Ascending aorta (tissue), 2 donors: ENCODE results near the gene PLA2G2C. TPM values are rescaled to one million over a fixed set of nuclear protein-coding genes. Genes with fewer than 3 reads are reported as not detected.

Experiments used
- DNase-seq, 2 donors: peaks; one replicate each; pipeline ENCODE4 v3.0.0-alpha.2; 2019; ENCODE audit warnings: low spot score in 2 of 2
- H3K27ac ChIP-seq, 2 donors: fragments of 200-600 bp; sonication (generic); one replicate each; pipeline ENCODE4 v1.5.1; 2016 to 2017; ENCODE audit warnings: mild to moderate bottlenecking in 1 of 2
- H3K27me3 ChIP-seq: fragments of 200-600 bp; sonication (generic); one replicate; pipeline ENCODE4 v1.5.1; 2017
- H3K36me3 ChIP-seq, 2 donors: fragments of 200-600 bp; sonication (generic); one replicate each; pipeline ENCODE4 v1.5.1; 2016
- H3K4me1 ChIP-seq, 2 donors: fragments of 200-600 bp; sonication (generic); one replicate each; pipeline ENCODE4 v1.5.1; 2016 to 2017; ENCODE audit warnings: mild to moderate bottlenecking in 1 of 2
- H3K4me3 ChIP-seq, 2 donors: fragments of 200-600 bp; sonication (generic); one replicate each; pipeline ENCODE4 v1.5.1; 2016 to 2017; ENCODE audit warnings: mild to moderate bottlenecking in 1 of 2
- H3K9me3 ChIP-seq, 2 donors: fragments of 200-600 bp; sonication (generic); one replicate each; pipeline ENCODE4 v1.5.1; 2016
- CTCF ChIP-seq, 3 experiments: fragments of 200-600 bp in 2 of 3; fragments of 450-650 bp in 1 of 3; sonication (generic) in 2 of 3; IDR thresholded peaks; one replicate each; pipeline ENCODE4 v1.5.1; 2016 to 2019; ENCODE audit warnings: antibody characterized with exemption in 3 of 3, mild to moderate bottlenecking in 1 of 3, moderate library complexity in 1 of 3
- intact Hi-C: fragments of 100-400 bp; cut with DNase I; formaldehyde crosslinking; loops from one replicate; pipeline ENCODE4 v1.15.1; 2023
- total RNA-seq: library from RNA; depleted of rRNA; stranded (reverse); fragments of >200 nt; gene quantifications from one replicate; pipeline ENCODE4 v1.1.0, GENCODE V29; 2016

The PLA2G2C gene
- total RNA-seq, 1 donor from 2014 or later, result not detected

DNA sequence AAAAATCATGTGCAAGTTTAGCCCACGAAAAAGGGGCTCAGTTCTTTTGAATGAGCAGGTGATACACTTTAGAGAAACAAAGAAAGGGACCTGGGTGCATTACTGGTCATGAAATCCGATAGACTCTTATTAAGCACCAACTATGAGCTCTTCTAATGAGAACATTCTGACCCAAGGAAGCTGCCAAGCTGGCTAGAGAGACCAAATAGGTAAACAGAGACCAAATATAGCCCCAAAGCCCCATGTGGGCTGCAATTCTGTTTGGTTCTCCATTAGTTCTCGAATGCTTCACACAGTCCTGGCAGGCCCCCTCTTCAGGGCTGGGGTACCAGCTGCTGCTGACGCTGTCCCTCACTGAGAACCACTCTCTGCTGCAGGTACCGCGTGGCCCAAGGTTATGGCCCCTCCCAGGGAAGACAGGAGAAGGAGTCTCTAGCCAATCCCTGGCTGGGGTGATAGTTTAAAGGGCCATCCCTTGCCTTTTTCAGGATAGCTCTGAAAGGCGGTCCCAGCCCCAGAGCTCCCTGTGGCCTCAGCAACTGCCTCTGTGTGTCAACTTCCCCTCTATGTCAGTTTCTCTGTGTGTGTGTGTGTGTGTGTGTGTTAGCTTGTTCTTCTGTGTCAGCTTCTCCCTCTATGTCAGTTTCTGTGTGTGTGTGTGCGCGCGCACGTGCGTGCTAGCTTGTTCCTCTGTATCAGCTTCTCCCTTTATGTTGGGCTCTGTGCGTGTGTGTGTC is 7.5 kb downstream of the PLA2G2C start:
- Histone ChIP-seq H3K27me3 (no peaks in the 10 kb centered on the region), H3K36me3 (no peaks in the 10 kb centered on the region), H3K27ac (no peak overlapping the region), H3K4me1 (no peaks in the 10 kb centered on the region), H3K9me3 (no peaks in the 10 kb centered on the region), H3K4me3 (no peak overlapping the region)
- no peak for TF ChIP-seq CTCF (IDR thresholded peaks at IDR 0.05)
- DNase-seq, result no peak
- intact Hi-C loops, result no loop called here

DNA sequence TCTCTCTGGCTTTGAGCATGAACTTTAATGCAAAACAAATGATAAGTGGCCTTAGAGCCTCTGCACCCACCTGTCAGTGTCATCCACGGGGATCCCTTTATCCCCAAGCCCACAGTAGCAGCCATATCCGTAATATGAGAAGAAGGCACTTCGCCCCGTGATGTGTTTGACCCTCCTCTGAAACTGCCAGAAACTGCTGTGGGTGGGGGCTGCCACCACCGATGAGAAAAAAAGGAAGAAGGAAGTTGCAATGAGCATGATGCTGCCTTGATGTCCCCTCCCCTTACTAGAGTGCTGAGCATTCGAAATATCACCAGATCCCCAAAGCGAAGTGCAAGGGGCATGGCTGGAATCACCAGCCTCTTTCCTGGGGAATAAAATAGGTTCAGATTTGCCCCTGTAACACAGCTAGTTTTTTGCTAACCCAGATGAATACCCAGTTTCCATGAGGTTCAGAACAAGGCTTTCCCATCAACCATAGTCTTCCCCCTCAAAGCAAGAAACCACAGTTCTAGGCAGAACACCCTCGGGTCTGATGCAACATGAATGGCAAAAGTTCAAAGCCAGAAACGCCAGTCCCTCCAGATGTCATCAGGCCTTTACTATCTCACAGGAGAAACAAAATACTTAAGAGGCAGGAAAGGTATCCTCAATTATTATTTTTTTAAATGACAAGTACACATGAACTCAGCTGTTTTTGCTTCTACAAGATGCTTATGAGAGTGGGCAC is 11.2 kb downstream of the PLA2G2C start:
- no peaks in the 10 kb centered on the region for H3K27me3 ChIP-seq
- H3K27ac ChIP-seq, result no peak overlapping the region
- no peak overlapping the region for H3K4me3 ChIP-seq
- no peaks in the 10 kb centered on the region for H3K36me3 ChIP-seq
- no peak for TF ChIP-seq CTCF (IDR thresholded peaks at IDR 0.05)
- H3K9me3 ChIP-seq, result no peaks in the 10 kb centered on the region
- H3K4me1 ChIP-seq, result no peaks in the 10 kb centered on the region
- no peak for DNase-seq
- intact Hi-C loops, result no loop called here

DNA sequence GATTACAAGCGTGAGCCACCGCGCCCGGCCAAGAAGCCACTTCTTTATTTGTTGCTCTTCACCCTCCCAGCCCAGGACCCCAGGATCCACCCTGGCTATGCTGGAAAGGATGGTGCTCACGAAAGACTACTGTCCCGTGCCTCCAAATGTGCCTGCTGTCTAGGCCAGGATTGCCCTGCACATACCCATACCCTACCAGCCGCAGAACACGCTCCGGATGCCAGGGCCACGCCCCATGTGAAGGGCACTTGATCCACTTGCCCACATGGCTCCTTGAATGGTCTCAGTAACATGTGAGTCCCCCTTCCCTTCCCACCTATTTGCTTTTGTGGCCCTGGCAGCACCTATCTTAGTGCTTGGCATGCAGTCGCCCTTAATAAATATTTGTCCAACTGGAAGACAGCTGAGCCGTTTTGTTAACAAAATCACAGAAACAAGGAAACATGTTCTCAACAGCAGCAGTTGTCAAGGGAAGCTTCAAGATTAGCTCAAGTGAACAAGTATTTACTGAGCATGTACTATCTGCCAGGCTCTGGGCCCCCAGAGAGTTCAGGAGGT is 14.2 kb downstream of the PLA2G2C start:
- Histone ChIP-seq H3K4me1 (no peaks in the 10 kb centered on the region), H3K36me3 (no peaks in the 10 kb centered on the region), H3K9me3 (no peaks in the 10 kb centered on the region), H3K27me3 (no peaks in the 10 kb centered on the region), H3K4me3 (no peak overlapping the region), H3K27ac (no peak overlapping the region)
- no peak for TF ChIP-seq CTCF (IDR thresholded peaks at IDR 0.05)
- DNase-seq, result no peak
- intact Hi-C loops, result no loop called here

DNA sequence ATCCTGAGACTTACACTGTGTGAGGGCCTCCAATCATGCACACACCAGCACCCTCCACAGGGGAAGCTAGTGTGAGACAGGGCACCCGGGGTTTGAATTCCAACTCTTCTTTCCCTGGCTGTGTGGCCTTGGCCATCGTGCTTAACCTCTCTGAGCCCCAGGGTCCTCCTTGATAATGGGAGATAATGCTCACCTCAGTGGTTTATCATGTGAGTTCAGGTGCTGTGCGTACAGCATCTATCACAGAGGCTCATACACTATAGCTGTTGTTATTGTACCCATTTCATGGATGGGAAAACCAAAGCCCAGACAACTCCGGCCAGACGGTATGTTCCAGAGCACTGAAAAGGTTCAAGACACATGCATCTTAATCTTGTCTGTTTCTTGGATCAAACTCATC is 16.4 kb downstream of the PLA2G2C start:
- Histone ChIP-seq H3K27ac (no peak overlapping the region), H3K4me1 (no peaks in the 10 kb centered on the region), H3K36me3 (no peaks in the 10 kb centered on the region), H3K27me3 (no peaks in the 10 kb centered on the region), H3K4me3 (no peak overlapping the region), H3K9me3 (no peaks in the 10 kb centered on the region)
- intact Hi-C loops, result no loop called here
- no peak for DNase-seq
- TF ChIP-seq CTCF (IDR thresholded peaks at IDR 0.05), result no peak

DNA sequence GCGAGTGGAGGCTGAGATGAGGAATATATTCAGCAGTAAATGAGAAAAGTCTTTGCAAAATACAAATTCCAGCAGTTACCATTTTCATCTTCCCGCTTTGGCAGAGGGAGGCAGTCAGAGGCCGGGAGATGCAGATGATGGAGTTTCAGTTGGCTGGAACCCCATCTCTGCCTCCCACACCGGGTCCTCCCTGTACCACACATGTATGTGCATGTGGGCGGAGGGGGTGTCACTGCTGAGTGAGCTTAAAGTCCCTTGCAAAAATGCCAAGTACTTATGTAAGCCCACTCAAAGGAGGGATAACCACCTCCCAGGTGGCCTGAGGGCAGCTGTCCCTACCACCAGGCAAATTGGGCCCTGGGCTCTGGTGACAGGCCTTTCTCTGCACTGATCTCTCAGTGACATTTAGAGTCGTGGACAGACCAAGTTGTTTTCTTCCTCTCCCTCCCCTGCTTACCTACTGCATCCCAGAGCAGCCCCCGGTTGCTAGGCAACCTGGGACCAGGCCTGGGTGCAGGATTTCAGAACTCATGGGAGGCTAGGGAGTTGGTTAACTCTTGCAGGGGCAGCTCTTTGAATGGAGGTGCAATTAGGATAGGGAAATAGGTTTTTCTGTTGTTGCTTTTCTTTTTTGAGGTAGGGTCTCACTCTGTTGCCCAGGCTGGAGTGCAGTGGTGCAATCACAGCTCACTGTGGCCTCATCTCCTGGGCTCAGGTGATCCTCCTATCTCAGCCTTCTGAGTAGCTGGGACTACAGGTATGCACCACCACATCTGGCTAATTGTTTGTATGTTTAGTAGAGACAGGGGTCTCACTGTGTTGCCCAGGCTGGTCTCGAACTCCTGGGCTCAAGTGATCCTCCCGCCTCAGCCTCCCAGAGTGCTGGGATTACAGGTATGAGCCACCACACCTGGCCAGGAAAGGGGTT is 17.5 kb downstream of the PLA2G2C start:
- DNase-seq, result no peak
- Histone ChIP-seq H3K9me3 (no peaks in the 10 kb centered on the region), H3K4me3 (no peak overlapping the region), H3K4me1 (no peaks in the 10 kb centered on the region), H3K36me3 (no peaks in the 10 kb centered on the region), H3K27ac (no peak overlapping the region), H3K27me3 (no peaks in the 10 kb centered on the region)
- intact Hi-C loops, result no loop called here
- no peak for TF ChIP-seq CTCF (IDR thresholded peaks at IDR 0.05)
